IMR-90 (cell line): ENCODE results near the gene AKR1C2. TPM values are rescaled to one million over a fixed set of nuclear protein-coding genes. Genes with fewer than 3 reads are reported as not detected.

Experiments
- ATAC-seq: fragments of 200-7000 bp; cut with Tn5 transposase; 2 replicates; pipeline ENCODE4 v1.9.1; 2020; ENCODE audit warnings: low read depth, mild to moderate bottlenecking, moderate library complexity
- BruUV-seq: library from RNA; stranded (reverse); fragments of 400-500 nt; replicated peaks from 2 replicates; lab custom pipeline; 2021; lab: Mats Ljungman, UMichigan
- CTCF ChIA-PET: fragments of 300-600 bp; formaldehyde crosslinking; extraction: SDS; loops from one replicate; lab custom pipeline; 2021; ENCODE audit warnings: antibody characterized with exemption; lab: Yijun Ruan, JAX
- POLR2A ChIA-PET: fragments of 300-600 bp; sonication (Branson Sonifier 250); formaldehyde crosslinking; loops from one replicate; lab custom pipeline; 2022; ENCODE audit warnings: antibody characterized with exemption; ENCODE audit not compliant: unreplicated experiment; lab: Charles Lee
- DNase-seq: peaks from one replicate; pipeline ENCODE4 v3.0.0; 2013
- H2AFZ ChIP-seq: replicated peaks from 2 replicates; pipeline ENCODE3; 2013; ENCODE audit warnings: low read length, mild to moderate bottlenecking; ENCODE audit not compliant: poor library complexity
- H2AK5ac ChIP-seq: 2 replicates; pipeline ENCODE4 v1.6.1; 2013; ENCODE audit warnings: low read depth, low read length, inconsistent platforms
- H2AK9ac ChIP-seq: replicated peaks from 2 replicates; pipeline ENCODE3; 2013; ENCODE audit warnings: mild to moderate bottlenecking, low read depth, low read length, moderate library complexity; ENCODE audit not compliant: poor library complexity
- H2BK120ac ChIP-seq: 2 replicates; pipeline ENCODE4 v1.6.1; 2013; ENCODE audit warnings: low read depth, low read length, inconsistent platforms
- H2BK15ac ChIP-seq: 3 replicates; pipeline ENCODE4 v1.6.1; 2013; ENCODE audit warnings: low read depth, low read length, inconsistent platforms
- H2BK20ac ChIP-seq: 2 replicates; pipeline ENCODE4 v1.6.1; 2013; ENCODE audit warnings: low read depth, mild to moderate bottlenecking, inconsistent platforms, low read length, moderate library complexity
- H2BK5ac ChIP-seq: 2 replicates; pipeline ENCODE4 v1.6.1; 2013; ENCODE audit warnings: mild to moderate bottlenecking, low read depth, low read length, inconsistent platforms; ENCODE audit not compliant: poor library complexity, severe bottlenecking
- H3K14ac ChIP-seq: replicated peaks from 2 replicates; pipeline ENCODE4 v1.6.1; 2013; ENCODE audit warnings: low read depth, low read length, inconsistent platforms
- H3K18ac ChIP-seq: 2 replicates; pipeline ENCODE4 v1.6.1; 2013; ENCODE audit warnings: low read depth, low read length, control low read depth
- H3K23ac ChIP-seq: 2 replicates; pipeline ENCODE4 v1.6.1; 2013; ENCODE audit warnings: low read depth, low read length, inconsistent platforms
- H3K27ac ChIP-seq: 2 replicates; pipeline ENCODE4 v1.5.1; 2013; ENCODE audit warnings: mild to moderate bottlenecking, control low read depth, low read length; ENCODE audit not compliant: insufficient read depth
- H3K27me3 ChIP-seq: 2 replicates; pipeline ENCODE4 v1.6.1; 2013; ENCODE audit warnings: low read length; ENCODE audit not compliant: control insufficient read depth, insufficient read depth
- H3K36me3 ChIP-seq: 2 replicates; pipeline ENCODE4 v1.6.1; 2013; ENCODE audit warnings: low read length, mixed read lengths; ENCODE audit not compliant: control insufficient read depth, insufficient read depth
- H3K4ac ChIP-seq: 2 replicates; pipeline ENCODE4 v1.6.1; 2013; ENCODE audit warnings: low read depth, low read length, inconsistent platforms
- H3K4me1 ChIP-seq: 2 replicates; pipeline ENCODE4 v1.6.1; 2013; ENCODE audit warnings: low read length, mixed read lengths; ENCODE audit not compliant: control insufficient read depth, insufficient read depth
- H3K4me2 ChIP-seq: 2 replicates; pipeline ENCODE4 v1.6.1; 2013; ENCODE audit warnings: low read depth, mild to moderate bottlenecking, control low read depth, low read length, moderate library complexity
- H3K4me3 ChIP-seq: 2 replicates; pipeline ENCODE4 v1.5.1; 2013; ENCODE audit warnings: low read depth, mild to moderate bottlenecking, control low read depth, low read length, moderate library complexity; ENCODE audit not compliant: insufficient read depth
- H3K56ac ChIP-seq: 2 replicates; pipeline ENCODE4 v1.6.1; 2013; ENCODE audit warnings: low read length, inconsistent platforms; ENCODE audit not compliant: insufficient read depth; ENCODE audit errors: extremely low read depth
- H3K79me1 ChIP-seq, 2 experiments: 2 replicates each; pipeline ENCODE4 v1.6.1; 2013; ENCODE audit warnings: low read length in 2 of 2, inconsistent platforms in 1 of 2, low read depth in 1 of 2
- H3K9ac ChIP-seq: 2 replicates; pipeline ENCODE4 v1.6.1; 2013; ENCODE audit warnings: low read depth, low read length, control low read depth
- H3K9me1 ChIP-seq: 2 replicates; pipeline ENCODE4 v1.6.1; 2013; ENCODE audit warnings: low read length, inconsistent platforms; ENCODE audit not compliant: insufficient read depth
- H3K9me3 ChIP-seq: 2 replicates; pipeline ENCODE4 v1.6.1; 2013; ENCODE audit warnings: low read length; ENCODE audit not compliant: control insufficient read depth, insufficient read depth
- H4K20me1 ChIP-seq: 2 replicates; pipeline ENCODE4 v1.6.1; 2013; ENCODE audit warnings: low read length, inconsistent platforms; ENCODE audit not compliant: insufficient read depth
- H4K5ac ChIP-seq: 2 replicates; pipeline ENCODE4 v1.6.1; 2013; ENCODE audit warnings: mild to moderate bottlenecking, low read depth, low read length, control low read depth
- H4K8ac ChIP-seq, 2 experiments: 2 replicates each; pipeline ENCODE4 v1.6.1; 2013; ENCODE audit warnings: low read depth in 2 of 2, low read length in 2 of 2, control low read depth in 1 of 2, inconsistent platforms in 1 of 2
- H4K91ac ChIP-seq: 2 replicates; pipeline ENCODE4 v1.6.1; 2013; ENCODE audit warnings: low read depth, low read length, inconsistent platforms; ENCODE audit not compliant: insufficient read depth
- BHLHE40 ChIP-seq: fragments of 150-350 bp; IDR thresholded peaks from 2 replicates; pipeline ENCODE4 v1.6.1; 2016; ENCODE audit warnings: mild to moderate bottlenecking, low read depth, low read length
- CEBPB ChIP-seq: IDR thresholded peaks from 2 replicates; pipeline ENCODE4 v1.6.1; 2012; ENCODE audit warnings: low read depth, low read length, improper control_type of control experiment
- CHD1 ChIP-seq: IDR thresholded peaks from 2 replicates; pipeline ENCODE4 v1.6.1; 2012; ENCODE audit warnings: low read depth, low read length, improper control_type of control experiment
- CTCF ChIP-seq: conservative IDR thresholded peaks from 2 replicates; pipeline ENCODE4 v1.5.1; 2012; ENCODE audit warnings: mild to moderate bottlenecking, low read depth, low read length, improper control_type of control experiment
- ELK1 ChIP-seq: fragments of 150-350 bp; IDR thresholded peaks from 2 replicates; pipeline ENCODE4 v1.6.1; 2016; ENCODE audit warnings: low read depth, mild to moderate bottlenecking, low read length, moderate library complexity, borderline replicate concordance
- FOS ChIP-seq: fragments of 150-350 bp; IDR thresholded peaks from 2 replicates; pipeline ENCODE4 v1.6.1; 2016; ENCODE audit warnings: low read depth, low read length
- MAFK ChIP-seq: IDR thresholded peaks from 2 replicates; pipeline ENCODE4 v1.6.1; 2012; ENCODE audit warnings: low read depth, low read length, improper control_type of control experiment
- MAZ ChIP-seq: IDR thresholded peaks from 2 replicates; pipeline ENCODE4 v1.6.1; 2012; ENCODE audit warnings: low read depth, mild to moderate bottlenecking, low read length, improper control_type of control experiment, moderate library complexity, borderline replicate concordance
- MXI1 ChIP-seq: IDR thresholded peaks from 2 replicates; pipeline ENCODE4 v1.6.1; 2012; ENCODE audit warnings: low read depth, mild to moderate bottlenecking, low read length, moderate library complexity, borderline replicate concordance
- NFE2L2 ChIP-seq: fragments of 150-350 bp; IDR thresholded peaks from 2 replicates; pipeline ENCODE4 v1.6.1; 2016; ENCODE audit warnings: low read depth, mild to moderate bottlenecking, low read length
- POLR2A ChIP-seq: IDR thresholded peaks from 2 replicates; pipeline ENCODE4 v1.6.1; 2012; ENCODE audit warnings: mild to moderate bottlenecking, low read depth, low read length
- RAD21 ChIP-seq: IDR thresholded peaks from 2 replicates; pipeline ENCODE4 v1.6.1; 2012; ENCODE audit warnings: low read length, improper control_type of control experiment
- RCOR1 ChIP-seq: IDR thresholded peaks from 2 replicates; pipeline ENCODE4 v1.6.1; 2012; ENCODE audit warnings: mild to moderate bottlenecking, low read length, improper control_type of control experiment; ENCODE audit not compliant: insufficient replicate concordance
- RFX5 ChIP-seq: IDR thresholded peaks from 2 replicates; pipeline ENCODE4 v1.8.0; 2012; ENCODE audit warnings: low read depth, mild to moderate bottlenecking, low read length, moderate library complexity
- SMC3 ChIP-seq: fragments of 150-350 bp; IDR thresholded peaks from 2 replicates; pipeline ENCODE4 v1.6.1; 2016; ENCODE audit warnings: low read depth, mild to moderate bottlenecking, antibody characterized with exemption, low read length, moderate library complexity
- WGBS, 2 experiments: methylation state at CpG; one replicate each; pipeline versions ENCODE4 v1.1.5 to v1.1.7; 2013; ENCODE audit warnings: missing lambda C conversion rate in 2 of 2; ENCODE audit not compliant: insufficient read length in 1 of 2; ENCODE audit errors: extremely low coverage in 2 of 2; 5-methylcytosine and 5-hydroxymethylcytosine counted together
- dilution Hi-C: fragments of 300-500 bp; cut with HindIII; formaldehyde crosslinking; loops from one replicate; pipeline ENCODE4 v1.14.3; 2018; ENCODE audit warnings: low sequenced_read_pairs; ENCODE audit not compliant: unreplicated experiment
- in situ Hi-C: fragments of 300-500 bp; cut with MboI; formaldehyde crosslinking; loops from 3 replicates; pipeline ENCODE4 v1.14.3; 2019; ENCODE audit warnings: low sequenced_read_pairs, inconsistent platforms, mixed read lengths
- intact Hi-C: fragments of 100-400 bp; cut with micrococcal nuclease; formaldehyde crosslinking; loops from 2 replicates; pipeline ENCODE4 v1.10.0; 2022
- polyA plus RNA-seq, 3 experiments: library from polyadenylated mRNA; depleted of rRNA; stranded (reverse); fragments of >200 nt; gene quantifications; 2 replicates each; pipeline ENCODE4 v1.2.3, GENCODE V29; 2012; ENCODE audit warnings: low replicate concordance in 1 of 3
- total RNA-seq: library from RNA; depleted of rRNA; stranded (reverse); fragments of >200 nt; gene quantifications from 2 replicates; pipeline ENCODE4 v1.2.3, GENCODE V29; 2012
- TF ChIP-seq, protein P1 (sequence below): fragments of 150-350 bp; IDR thresholded peaks from 2 replicates; pipeline ENCODE4 v1.6.1; 2017; ENCODE audit warnings: mild to moderate bottlenecking, antibody characterized with exemption, low read length, low read depth

The AKR1C2 gene
- total and polyA plus RNA-seq, 2 of the 4 experiments (the other 2 are of a cell fraction): 0.36 to 1.0 TPM

DNA sequence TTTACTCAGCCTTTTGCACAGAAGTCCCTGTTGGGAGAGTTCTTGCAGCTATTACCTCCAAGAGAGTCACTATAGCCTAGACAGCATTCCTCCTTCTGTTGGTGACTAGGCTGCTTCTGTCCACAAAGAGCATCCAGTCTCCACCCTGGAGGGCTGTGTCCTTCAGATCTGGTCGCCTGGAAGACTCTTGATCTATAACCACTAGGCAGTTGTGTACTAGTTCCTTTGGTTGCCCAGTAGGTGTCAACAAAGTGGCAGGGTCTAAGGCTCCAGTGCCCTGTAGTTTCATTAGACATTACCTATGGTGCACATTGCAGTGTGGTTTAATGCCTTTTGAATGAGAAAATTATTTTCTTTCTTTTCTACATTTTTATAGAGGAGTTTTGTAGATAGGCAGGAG lies 11.3 kb upstream of the AKR1C2 start:
- intact Hi-C loops: no loop called here
- in situ Hi-C loops: no loop called here
- no peak for ATAC-seq
- WGBS, 2 experiments: no CpG with 5 or more reads among the region's 1 CpG
- H3K18ac ChIP-seq: no peak overlapping the region
- no peaks in the 10 kb centered on the region for H3K9me3 ChIP-seq
- H3K9me1 ChIP-seq: no peaks in the 10 kb centered on the region
- CTCF ChIA-PET: no interaction called here
- peaks cover 2% of the 10 kb centered on the region; the same call in 1 of the 2 replicates for H3K27me3 ChIP-seq
- no peaks in the 10 kb centered on the region; a peak in 1 of 4 replicates for H3K79me1 ChIP-seq
- dilution Hi-C loops: no loop called here
- no peak overlapping the region for H2AK9ac ChIP-seq
- TF ChIP-seq POLR2A (no peak), MAFK (no peak), RCOR1 (no peak), MXI1 (no peak), NFE2L2 (no peak), RAD21 (no peak), MAZ (no peak), RFX5 (no peak), CEBPB (no peak), CTCF (no peak), FOS (no peak), SMC3 (no peak), ELK1 (no peak), CHD1 (no peak), BHLHE40 (no peak)
- TF ChIP-seq, protein P1, sequence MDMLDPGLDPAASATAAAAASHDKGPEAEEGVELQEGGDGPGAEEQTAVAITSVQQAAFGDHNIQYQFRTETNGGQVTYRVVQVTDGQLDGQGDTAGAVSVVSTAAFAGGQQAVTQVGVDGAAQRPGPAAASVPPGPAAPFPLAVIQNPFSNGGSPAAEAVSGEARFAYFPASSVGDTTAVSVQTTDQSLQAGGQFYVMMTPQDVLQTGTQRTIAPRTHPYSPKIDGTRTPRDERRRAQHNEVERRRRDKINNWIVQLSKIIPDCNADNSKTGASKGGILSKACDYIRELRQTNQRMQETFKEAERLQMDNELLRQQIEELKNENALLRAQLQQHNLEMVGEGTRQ: no peak
- no peak overlapping the region for H4K91ac ChIP-seq
- H3K56ac ChIP-seq: no peak overlapping the region
- no peak overlapping the region for H2BK120ac ChIP-seq
- no peaks in the 10 kb centered on the region; the same call in 1 of the 2 replicates for H3K4me1 ChIP-seq
- no TSS peak for BruUV-seq
- no peak overlapping the region for H2AFZ ChIP-seq
- H3K4me2 ChIP-seq: no peak overlapping the region
- no peak overlapping the region for H3K14ac ChIP-seq
- no peak overlapping the region for H3K23ac ChIP-seq
- H3K4ac ChIP-seq: no peak overlapping the region
- no peaks in the 10 kb centered on the region for H4K20me1 ChIP-seq
- no peak overlapping the region for H2BK15ac ChIP-seq
- no peak overlapping the region for H2BK5ac ChIP-seq
- no peak overlapping the region for H4K8ac ChIP-seq
- DNase-seq: no peak
- no peak overlapping the region for H2AK5ac ChIP-seq
- H3K36me3 ChIP-seq: no peaks in the 10 kb centered on the region
- no peak overlapping the region for H3K27ac ChIP-seq
- H3K9ac ChIP-seq: no peak overlapping the region
- no peak overlapping the region for H2BK20ac ChIP-seq
- POLR2A ChIA-PET: no interaction called here
- H4K5ac ChIP-seq: no peak overlapping the region
- no peak overlapping the region for H3K4me3 ChIP-seq
